ENCODE measurements around the gene RNF168. TPM values are rescaled to one million over a fixed set of nuclear protein-coding genes. Genes with fewer than 3 reads are reported as not detected.

The RNF168 gene
- total RNA-seq, 1 experiment from 2014 or later: 65.5 TPM

DNA sequence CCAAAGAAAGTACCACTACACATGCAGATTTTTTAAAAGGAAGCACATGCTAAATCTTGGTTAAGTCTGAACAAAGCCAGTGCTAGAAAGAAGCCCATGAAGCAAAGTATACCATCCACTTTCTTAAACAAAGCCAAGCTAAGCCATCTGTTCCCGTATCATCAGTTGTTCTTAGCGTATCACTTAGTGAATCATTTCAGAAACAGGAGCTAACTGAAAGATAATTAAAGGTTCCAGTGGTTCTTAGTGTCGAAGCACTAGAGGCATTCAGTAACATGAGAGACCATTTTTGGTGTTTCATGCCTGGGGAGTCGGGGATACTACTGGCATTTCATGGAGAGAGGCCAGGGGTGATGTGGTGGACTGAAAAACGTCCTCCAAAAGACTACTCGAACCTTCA lies 84.2 kb downstream of the RNF168 start:
- Histone ChIP-seq H3K9me3 (ENCODE audit: control insufficient read depth, low read depth, low read length) (no peaks in the 10 kb centered on the region), H2BK20ac (ENCODE audit: low read depth, low read length, poor library complexity, severe bottlenecking) (no peak overlapping the region), H3K79me2 (ENCODE audit: insufficient read depth, low read length) (peaks cover 44% of the 10 kb centered on the region; the same call in 1 of the 2 replicates), H3K27me3 (ENCODE audit: insufficient read depth, low read length) (no peaks in the 10 kb centered on the region), H4K20me1 (ENCODE audit: control insufficient read depth, insufficient read depth, insufficient read length) (no peaks in the 10 kb centered on the region), H2BK120ac (ENCODE audit: low read depth, low read length, poor library complexity, severe bottlenecking) (no peak overlapping the region), H3K18ac (ENCODE audit: insufficient read length, low read depth, low read length) (no peak overlapping the region), H3K9ac (ENCODE audit: extremely low read depth, insufficient read length, low read length) (no peak overlapping the region), H3K56ac (ENCODE audit: insufficient read length, low read depth, low read length) (no peak overlapping the region), H3K23ac (ENCODE audit: insufficient read length, low read depth, low read length) (no peak overlapping the region), H3K4ac (ENCODE audit: low read depth, low read length) (no peak overlapping the region), H4K5ac (ENCODE audit: insufficient read length, low read depth, low read length) (no peak overlapping the region), H2AK5ac (ENCODE audit: insufficient read length, low read length) (no peak overlapping the region), H3K14ac (ENCODE audit: insufficient read depth, low read length) (no peak overlapping the region), H4K91ac (ENCODE audit: insufficient read length, low read depth, low read length) (no peak overlapping the region), H3K79me1 (ENCODE audit: insufficient read depth, low read depth, low read length, poor library complexity, severe bottlenecking) (peaks cover 3% of the 10 kb centered on the region), H3T11ph (ENCODE audit: low read length) (no peak overlapping the region), H2BK12ac (ENCODE audit: insufficient read length, low read depth, low read length) (no peak overlapping the region), H2BK5ac (ENCODE audit: insufficient read length, low read length) (no peak overlapping the region), H3K23me2 (ENCODE audit: insufficient read length, low read depth, low read length, poor library complexity, severe bottlenecking) (no peaks in the 10 kb centered on the region), H2AFZ (ENCODE audit: low read length) (no peak overlapping the region), H3K27ac (ENCODE audit: insufficient read length, low read depth, low read length) (no peak overlapping the region), H4K8ac (replicated peaks; ENCODE audit: insufficient read length, low read depth, low read length) (no peak overlapping the region), H3K4me2 (ENCODE audit: insufficient read depth, insufficient read length, low read length) (no peak overlapping the region), H2BK15ac (ENCODE audit: low read depth, low read length) (no peak overlapping the region), H3K4me1 (ENCODE audit: insufficient read depth, low read length) (peaks cover 4% of the 10 kb centered on the region; the same call in 1 of the 2 replicates)
- Mint-ChIP-seq H3K4me1 (peaks cover 11 to 23% of the 10 kb centered on the region in 2 experiments), H3K36me3 (ENCODE audit: insufficient read depth in 1 of 3, low read depth in 3 of 3) (peaks cover 5 to 12% (median 9%) of the 10 kb centered on the region in 3 experiments; a peak in 5 of 7 replicates), H3K4me3 (no peak overlapping the region), H3K27me3 (ENCODE audit: low read depth) (no peaks in the 10 kb centered on the region), H3K9me3 (no peaks in the 10 kb centered on the region), H3K27ac (peak overlapping the region in 1 of 3 experiments; percentile 15; a peak in 2 of 7 replicates)
- no CpG with 5 or more reads among the region's 6 CpGs for WGBS (ENCODE audit: extremely low coverage, insufficient read length, low lambda C conversion rate)
- DNase-seq: no peak
- TF ChIP-seq, protein P1, sequence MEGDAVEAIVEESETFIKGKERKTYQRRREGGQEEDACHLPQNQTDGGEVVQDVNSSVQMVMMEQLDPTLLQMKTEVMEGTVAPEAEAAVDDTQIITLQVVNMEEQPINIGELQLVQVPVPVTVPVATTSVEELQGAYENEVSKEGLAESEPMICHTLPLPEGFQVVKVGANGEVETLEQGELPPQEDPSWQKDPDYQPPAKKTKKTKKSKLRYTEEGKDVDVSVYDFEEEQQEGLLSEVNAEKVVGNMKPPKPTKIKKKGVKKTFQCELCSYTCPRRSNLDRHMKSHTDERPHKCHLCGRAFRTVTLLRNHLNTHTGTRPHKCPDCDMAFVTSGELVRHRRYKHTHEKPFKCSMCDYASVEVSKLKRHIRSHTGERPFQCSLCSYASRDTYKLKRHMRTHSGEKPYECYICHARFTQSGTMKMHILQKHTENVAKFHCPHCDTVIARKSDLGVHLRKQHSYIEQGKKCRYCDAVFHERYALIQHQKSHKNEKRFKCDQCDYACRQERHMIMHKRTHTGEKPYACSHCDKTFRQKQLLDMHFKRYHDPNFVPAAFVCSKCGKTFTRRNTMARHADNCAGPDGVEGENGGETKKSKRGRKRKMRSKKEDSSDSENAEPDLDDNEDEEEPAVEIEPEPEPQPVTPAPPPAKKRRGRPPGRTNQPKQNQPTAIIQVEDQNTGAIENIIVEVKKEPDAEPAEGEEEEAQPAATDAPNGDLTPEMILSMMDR (conservative IDR thresholded peaks at IDR 0.05): no peak

Other genes with a start within 250 kb of the RNF168 start
- 30.9 and 31.6 TPM in 2 replicates for gene PCYT1A, start 216.0 kb downstream of the RNF168 start, total RNA-seq (2021)
- 12.4 and 14.1 TPM in 2 replicates for gene DYNLT2B, start 185.5 kb downstream of the RNF168 start, total RNA-seq (2021)
- gene TM4SF19, start 165.4 kb downstream of the RNF168 start, total RNA-seq (2021): not detected in 2 replicates
- gene UBXN7, start 71.3 kb downstream of the RNF168 start, total RNA-seq (2021): 108 and 110 TPM in 2 replicates
- gene SMCO1, start 11.6 kb upstream of the RNF168 start, total RNA-seq (2021): not detected in 2 replicates
- 21.2 and 22.3 TPM in 2 replicates for gene WDR53, start 64.8 kb upstream of the RNF168 start, total RNA-seq (2021)
- gene FBXO45, start 64.9 kb upstream of the RNF168 start, total RNA-seq (2021): 18.6 and 19.8 TPM in 2 replicates
- 2.8 and 4.0 TPM in 2 replicates for gene NRROS, start 135.9 kb upstream of the RNF168 start, total RNA-seq (2021)
- gene CEP19, start 208.5 kb upstream of the RNF168 start, total RNA-seq (2021): 1.2 and 1.3 TPM in 2 replicates
- 18.1 and 20.0 TPM in 2 replicates for gene PIGX, start 208.6 kb upstream of the RNF168 start, total RNA-seq (2021)
- 60.8 and 65.7 TPM in 2 replicates for gene PAK2, start 236.1 kb upstream of the RNF168 start, total RNA-seq (2021)

Data from H9 (cell line).